NCI-H510A (cell line): Measurements from ENCODE around the gene TOX4.
"Not testable (repeated sequence)": the region's sequence is repeated elsewhere in the genome, so short reads cannot be mapped to it uniquely, and the experiment has no call there.

ENCODE experiments used
- DNase-seq: peaks from one replicate; lab custom pipeline; 2025; lab: John Stamatoyannopoulos, UW

The TOX4 gene

DNA sequence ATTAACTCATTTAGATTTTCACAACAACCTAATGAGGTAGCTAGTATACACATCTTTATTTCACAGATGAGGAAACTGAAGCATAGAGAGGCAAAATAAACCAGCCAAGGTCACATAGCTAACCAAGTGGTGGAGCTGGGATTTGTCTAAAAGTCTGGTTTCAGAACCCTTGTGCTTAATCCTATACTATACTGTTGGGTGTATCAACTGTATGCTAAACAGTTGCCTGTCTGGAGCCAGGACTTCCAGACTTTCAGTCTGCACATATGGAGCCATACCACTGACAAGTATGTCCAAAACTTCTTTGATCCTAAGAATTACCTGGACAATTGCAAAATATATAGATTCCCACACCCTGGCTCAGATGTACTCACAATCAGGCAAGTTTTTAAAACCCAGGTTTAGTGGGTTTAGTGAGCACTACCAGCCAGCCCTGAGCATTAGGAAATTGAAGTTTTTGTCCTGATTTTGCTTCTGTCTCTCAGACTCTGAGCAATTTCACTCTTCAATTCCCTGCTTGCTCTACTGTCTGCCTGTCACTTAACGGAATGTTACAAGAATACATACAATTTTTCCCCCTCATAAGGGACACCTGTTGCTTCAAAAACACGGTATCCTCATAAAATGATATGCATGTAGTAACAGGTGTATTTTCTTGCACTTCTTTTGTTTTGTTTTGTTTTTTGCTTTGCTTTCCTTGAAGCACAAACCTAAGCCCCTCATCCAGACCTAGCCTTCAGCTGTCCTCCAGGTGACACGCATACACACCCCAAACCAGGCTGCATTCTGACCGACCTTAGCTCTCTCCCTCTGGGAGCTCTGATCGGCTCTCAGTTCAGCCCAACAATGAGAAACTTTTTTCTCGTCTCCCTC, 58.8 kb downstream of the TOX4 start:
- no peak for DNase-seq

DNA sequence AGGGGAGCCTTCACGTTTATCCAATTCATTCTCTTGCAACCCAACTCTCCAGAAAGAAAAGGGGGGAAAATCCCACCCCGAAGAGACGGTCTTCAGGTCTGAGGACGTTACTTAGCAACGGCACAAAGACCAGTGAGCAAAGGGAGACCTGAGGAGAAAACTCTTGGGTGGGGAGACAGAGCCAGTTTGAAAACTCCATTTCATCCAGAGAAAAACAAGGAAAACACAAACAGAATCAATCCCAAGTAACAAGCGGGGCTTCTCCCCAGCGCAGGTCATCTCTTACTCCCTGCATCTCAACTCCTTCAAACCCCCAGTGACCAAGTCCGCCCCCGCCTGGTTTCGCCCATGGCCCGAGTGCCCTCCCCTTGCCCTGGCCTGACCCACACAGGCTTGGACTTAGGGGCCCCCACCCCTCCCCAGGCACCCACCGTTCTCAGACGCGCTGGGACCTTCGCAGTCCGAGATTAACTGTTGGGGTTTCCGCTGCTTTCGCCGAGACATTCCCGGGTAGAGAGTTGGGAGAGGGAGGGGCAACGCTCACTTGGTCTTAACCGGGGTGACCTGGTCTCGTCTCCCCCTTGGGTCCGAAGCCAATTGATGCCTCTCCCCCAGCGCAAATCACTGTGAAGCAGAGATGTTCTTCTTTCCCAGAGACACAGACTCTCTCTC, 59.6 kb downstream of the TOX4 start:
- no peak for DNase-seq

DNA sequence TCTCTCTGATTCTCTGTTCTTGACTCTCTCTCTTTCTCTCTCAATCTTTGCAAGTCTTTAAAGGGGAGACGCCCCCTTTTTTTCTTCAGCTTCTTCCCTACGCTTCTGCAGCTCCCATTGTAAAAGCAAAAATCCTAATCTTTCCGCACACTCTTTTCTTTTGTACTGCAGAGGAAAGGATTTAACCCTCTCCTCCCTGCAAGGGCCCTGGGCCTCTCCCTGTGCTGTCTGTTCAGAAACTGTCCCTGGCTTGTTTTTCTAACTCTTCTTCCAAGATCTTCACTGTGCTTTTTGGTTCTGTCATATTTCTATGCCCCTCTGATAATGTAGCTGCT, 60.1 kb downstream of the TOX4 start:
- DNase-seq = no peak

DNA sequence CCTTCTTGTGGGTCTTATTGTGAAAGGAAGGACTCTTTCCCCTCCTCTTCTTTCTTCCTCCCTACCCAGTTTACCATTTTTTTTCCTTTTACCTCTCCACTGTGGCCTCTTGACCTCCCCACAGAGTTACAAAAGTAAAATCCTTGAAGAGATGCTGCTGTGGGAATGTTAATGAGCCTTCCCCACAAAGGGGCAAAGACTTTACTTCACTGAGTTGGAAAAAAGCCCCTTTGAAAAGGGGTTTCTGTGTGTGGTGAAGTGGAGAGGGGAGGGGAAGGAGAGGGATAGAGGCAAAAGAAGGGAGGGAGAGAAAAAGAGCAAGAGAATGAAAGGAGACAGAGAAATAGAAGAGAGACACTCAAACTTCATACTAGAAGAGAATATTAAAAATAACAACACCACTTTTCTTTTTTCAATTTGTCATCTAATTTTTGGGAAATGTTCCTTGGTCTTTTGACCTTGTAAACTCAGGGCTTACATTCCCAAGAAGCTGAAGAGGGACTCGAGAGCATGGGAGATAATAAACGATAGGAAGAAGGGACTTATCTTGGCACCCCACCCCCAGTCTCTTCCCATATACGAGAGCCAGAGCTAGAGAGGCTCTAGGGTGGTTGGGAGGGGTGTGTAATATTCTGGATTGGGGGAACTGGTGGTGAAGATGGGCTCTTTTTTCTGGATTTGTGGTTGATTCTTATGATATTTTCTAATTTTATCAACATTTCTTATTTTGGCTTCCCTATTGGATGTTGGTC, 62.4 kb downstream of the TOX4 start:
- no peak for DNase-seq

DNA sequence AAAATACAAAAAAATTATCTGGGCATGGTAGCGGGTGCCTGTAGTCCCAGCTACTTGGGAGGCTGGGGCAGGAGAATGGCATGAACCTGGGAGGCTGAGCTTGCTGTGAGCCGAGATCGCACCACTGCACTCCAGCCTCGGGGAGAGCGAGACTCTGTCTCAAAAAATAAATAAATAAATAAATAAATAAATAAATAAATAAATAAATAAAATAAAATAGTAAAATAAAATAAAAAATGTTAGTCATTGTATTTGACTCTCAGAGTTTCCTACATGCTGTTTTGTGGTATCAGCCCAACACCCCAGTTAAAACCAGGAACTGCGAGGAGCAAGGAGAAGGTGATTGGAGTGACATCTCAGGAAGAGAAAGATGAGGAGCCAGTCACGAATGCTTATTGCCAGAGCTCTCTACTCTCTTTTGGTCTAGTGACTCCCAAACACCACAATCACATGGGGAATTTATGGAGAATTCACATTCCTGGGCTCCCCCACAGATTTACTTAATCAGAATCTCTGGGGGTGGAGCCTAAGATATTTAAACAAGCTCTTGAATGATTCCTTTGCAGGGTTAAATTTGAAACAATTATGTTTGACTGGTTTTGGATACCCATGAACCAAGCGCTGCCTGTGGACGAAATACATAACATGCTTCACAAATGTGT, 64.5 kb downstream of the TOX4 start:
- DNase-seq = no peak

DNA sequence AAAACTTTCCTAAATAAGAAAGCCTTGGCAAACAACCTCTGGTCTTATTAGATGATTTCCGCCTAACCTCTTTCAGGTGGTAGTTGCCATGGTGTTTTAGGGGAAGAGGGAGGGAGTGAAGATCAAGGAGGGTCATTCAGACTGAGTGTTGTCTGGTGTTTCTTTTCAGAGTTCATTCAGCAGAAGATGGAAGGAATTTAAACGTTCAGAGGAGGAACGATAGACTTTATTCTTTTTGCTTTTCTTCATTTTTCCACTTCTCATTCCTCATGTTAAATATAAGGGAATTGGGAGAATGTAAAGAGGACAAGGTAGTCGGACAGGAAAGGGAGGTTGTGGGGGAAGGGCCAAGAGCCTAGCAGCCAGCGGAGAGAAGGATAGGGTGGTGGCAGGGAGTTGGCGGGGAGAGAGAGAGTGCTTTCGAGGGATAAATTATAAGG, 66.5 kb downstream of the TOX4 start:
- no peak for DNase-seq

DNA sequence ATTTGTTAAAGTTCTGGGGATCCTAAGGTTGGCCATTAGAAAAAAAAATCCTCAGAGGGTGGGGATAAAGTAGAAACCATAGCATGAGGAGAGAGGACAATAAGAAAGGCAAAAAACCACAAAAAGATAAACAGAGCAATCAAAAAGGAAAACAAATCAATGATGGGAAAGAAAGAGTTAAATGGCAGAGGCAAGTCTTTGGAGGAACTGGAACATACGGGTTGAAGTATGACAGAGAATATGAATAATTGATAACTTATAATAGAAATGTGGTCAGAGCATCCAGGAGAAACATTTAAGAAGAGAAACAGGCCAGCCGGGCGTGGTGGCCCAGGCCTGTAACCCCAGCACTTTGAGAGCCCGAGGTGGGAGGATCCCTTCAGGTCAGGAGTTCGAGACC, 67.0 kb downstream of the TOX4 start:
- no peak for DNase-seq

DNA sequence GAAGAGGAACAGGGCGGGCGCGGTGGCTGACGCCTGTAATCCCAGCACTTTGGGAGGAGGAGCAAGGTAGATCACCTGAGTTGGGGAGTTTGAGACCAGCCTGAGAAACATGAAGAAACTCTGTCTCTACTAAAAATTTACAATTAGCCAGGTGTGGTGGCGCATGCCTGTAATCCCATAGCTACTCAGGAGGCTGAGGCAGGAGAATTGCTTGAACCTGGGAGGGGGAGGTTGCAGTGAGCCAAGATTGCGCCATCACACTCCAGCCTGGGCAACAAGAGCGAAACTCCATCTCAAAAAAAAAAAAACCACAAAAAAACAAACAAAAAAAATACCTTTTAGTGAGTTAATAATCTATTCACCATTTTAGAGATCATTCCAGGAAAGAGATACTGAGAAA, 67.6 kb downstream of the TOX4 start:
- not testable (repeated sequence) for DNase-seq
